AG09309 (cell line): Measurements from ENCODE around the gene SERPINH1.

ENCODE experiments used
- DNase-seq: peaks from one replicate; pipeline ENCODE4 v3.0.0-alpha.2; 2010; ENCODE audit warnings: low read depth
- H3K4me3 ChIP-seq: 2 replicates; pipeline ENCODE4 v1.5.1; 2011; ENCODE audit warnings: mild to moderate bottlenecking, low read depth, low read length, moderate library complexity; ENCODE audit not compliant: control insufficient read depth
- CTCF ChIP-seq: IDR thresholded peaks from 2 replicates; pipeline ENCODE4 v1.5.1; 2011; ENCODE audit warnings: mild to moderate bottlenecking, low read depth, low read length, inconsistent platforms; ENCODE audit not compliant: insufficient read depth, control insufficient read depth; ENCODE audit errors: missing control alignments

SERPINH1 gene

DNA sequence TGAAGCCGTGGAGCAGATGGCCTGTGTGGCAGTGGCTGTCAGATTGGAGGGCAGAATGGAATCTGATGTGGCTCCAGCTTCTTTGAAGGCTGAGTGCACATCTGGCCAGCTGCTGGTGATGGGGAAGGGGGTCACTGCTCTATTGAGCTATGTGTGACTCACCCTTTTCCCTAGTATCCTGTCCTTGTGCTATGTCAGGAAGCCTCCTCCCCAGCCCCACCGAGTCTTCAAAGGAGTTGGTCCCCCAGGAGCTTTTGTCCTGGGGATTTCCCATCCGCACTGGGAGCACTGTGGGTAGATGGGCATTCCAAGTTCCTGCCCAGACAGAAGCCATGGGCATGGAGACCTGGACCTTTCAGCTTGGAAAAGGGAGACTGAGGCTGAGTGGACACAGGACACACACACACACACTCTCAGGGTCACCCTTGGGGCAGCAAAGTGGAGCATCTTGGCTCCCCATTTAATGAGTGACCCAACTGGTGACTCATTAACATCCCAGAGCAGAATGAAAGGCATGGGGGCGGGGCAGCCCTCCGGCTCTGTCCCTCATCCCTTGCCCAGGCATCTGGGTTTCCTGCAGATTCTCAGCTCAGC is 3.3 kb downstream of the SERPINH1 start:
- no peak for DNase-seq
- H3K4me3 ChIP-seq = peak overlapping the region; percentile 96
- TF ChIP-seq CTCF = no peak

DNA sequence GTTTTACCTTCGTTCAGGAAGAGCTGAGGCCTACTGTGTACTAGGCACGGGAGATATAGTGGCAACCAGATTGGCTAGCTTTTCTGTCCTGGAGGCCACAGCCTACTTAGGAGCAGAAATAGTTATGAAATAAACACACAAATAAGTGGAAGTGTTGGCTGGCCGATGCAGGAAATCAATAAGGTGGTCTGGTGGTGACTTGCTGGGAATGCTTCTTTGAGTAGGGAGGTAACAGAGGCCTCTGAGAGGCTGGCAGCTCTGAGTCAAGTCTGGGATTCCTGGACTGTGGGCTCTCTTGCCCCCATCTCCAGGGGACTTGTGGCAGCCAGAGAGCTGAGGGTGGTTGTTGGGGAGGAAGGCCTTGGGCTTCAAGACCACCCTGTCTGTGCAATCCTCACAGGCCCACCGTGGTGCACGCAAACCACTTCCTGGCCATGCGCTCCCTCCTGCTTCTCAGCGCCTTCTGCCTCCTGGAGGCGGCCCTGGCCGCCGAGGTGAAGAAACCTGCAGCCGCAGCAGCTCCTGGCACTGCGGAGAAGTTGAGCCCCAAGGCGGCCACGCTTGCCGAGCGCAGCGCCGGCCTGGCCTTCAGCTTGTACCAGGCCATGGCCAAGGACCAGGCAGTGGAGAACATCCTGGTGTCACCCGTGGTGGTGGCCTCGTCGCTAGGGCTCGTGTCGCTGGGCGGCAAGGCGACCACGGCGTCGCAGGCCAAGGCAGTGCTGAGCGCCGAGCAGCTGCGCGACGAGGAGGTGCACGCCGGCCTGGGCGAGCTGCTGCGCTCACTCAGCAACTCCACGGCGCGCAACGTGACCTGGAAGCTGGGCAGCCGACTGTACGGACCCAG is 4.1 kb downstream of the SERPINH1 start:
- no peak for DNase-seq
- H3K4me3 ChIP-seq = peak overlapping the region; percentile 96
- no peak for TF ChIP-seq CTCF

GRCh38 chr11:75566763-75567279 is 4.8 kb downstream of the SERPINH1 start:
- DNase-seq = no peak
- TF ChIP-seq CTCF = no peak
- no peak overlapping the region for H3K4me3 ChIP-seq

GRCh38 chr11:75567971-75568370 is 5.9 kb downstream of the SERPINH1 start:
- no peak for DNase-seq
- no peak for TF ChIP-seq CTCF
- H3K4me3 ChIP-seq = no peak overlapping the region

DNA sequence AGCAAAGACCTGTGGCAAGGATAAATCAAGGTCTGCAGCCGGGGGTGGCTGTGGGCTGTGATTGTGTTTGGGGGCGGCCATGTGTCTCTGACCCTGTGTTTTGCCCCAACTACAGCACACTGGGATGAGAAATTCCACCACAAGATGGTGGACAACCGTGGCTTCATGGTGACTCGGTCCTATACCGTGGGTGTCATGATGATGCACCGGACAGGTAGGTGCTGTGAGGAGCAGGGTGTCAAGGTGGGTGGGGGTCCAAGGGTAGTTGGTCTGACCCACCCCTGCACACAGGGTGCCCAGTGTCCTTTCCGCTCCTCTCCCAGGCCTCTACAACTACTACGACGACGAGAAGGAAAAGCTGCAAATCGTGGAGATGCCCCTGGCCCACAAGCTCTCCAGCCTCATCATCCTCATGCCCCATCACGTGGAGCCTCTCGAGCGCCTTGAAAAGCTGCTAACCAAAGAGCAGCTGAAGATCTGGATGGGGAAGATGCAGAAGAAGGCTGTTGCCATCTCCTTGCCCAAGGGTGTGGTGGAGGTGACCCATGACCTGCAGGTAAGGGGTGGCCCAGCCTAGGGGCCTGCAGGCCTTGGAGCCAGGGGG is 6.7 kb downstream of the SERPINH1 start:
- DNase-seq = no peak
- H3K4me3 ChIP-seq = no peak overlapping the region
- no peak for TF ChIP-seq CTCF

GRCh38 chr11:75570559-75571139 is 8.6 kb downstream of the SERPINH1 start:
- no peak for DNase-seq
- TF ChIP-seq CTCF = no peak

More at GRCh38 chr11:75570559-75571139, 8.6 kb downstream of the SERPINH1 start:
- no peak overlapping the region for H3K4me3 ChIP-seq
